Ectodermal cell (in vitro differentiated cells): ENCODE data around the gene PBX4.
"Not testable (repeated sequence)": the region's sequence is repeated elsewhere in the genome, so short reads cannot be mapped to it uniquely, and the experiment has no call there.

ENCODE experiments used
- H3K27ac ChIP-seq: 2 replicates; pipeline ENCODE4 v1.7.0; 2013; ENCODE audit warnings: mild to moderate bottlenecking, low read depth, low read length; ENCODE audit not compliant: insufficient read depth, poor library complexity, severe bottlenecking
- H3K27me3 ChIP-seq: 2 replicates; pipeline ENCODE4 v1.7.0; 2013; ENCODE audit warnings: mild to moderate bottlenecking, low read length; ENCODE audit not compliant: insufficient read depth, control insufficient read depth, poor library complexity, severe bottlenecking
- H3K36me3 ChIP-seq: one replicate; pipeline ENCODE4 v1.7.0; 2013; ENCODE audit warnings: low read length; ENCODE audit not compliant: control insufficient read depth, insufficient read depth
- H3K4me1 ChIP-seq: one replicate; pipeline ENCODE4 v1.7.0; 2013; ENCODE audit warnings: low read length; ENCODE audit not compliant: control insufficient read depth, insufficient read depth
- H3K4me3 ChIP-seq: 2 replicates; pipeline ENCODE4 v1.7.0; 2013; ENCODE audit warnings: low read depth, low read length, control low read depth; ENCODE audit not compliant: insufficient read depth
- H3K9me3 ChIP-seq: 2 replicates; pipeline ENCODE4 v1.7.0; 2013; ENCODE audit warnings: mild to moderate bottlenecking, low read length, moderate library complexity; ENCODE audit not compliant: control insufficient read depth
- WGBS, 2 experiments: methylation state at CpG; one replicate each; pipeline ENCODE4 v1.1.7; 2013; ENCODE audit warnings: missing lambda C conversion rate in 2 of 2; 5-methylcytosine and 5-hydroxymethylcytosine counted together

The PBX4 gene

GRCh38 chr19:19606021-19606420 lies 12.5 kb downstream of the PBX4 start:
- Histone ChIP-seq H3K4me3 (no peak overlapping the region), H3K9me3 (no peaks in the 10 kb centered on the region), H3K36me3 (no peaks in the 10 kb centered on the region), H3K27me3 (no peaks in the 10 kb centered on the region), H3K4me1 (no peaks in the 10 kb centered on the region), H3K27ac (no peak overlapping the region)
- 85 to 86% methylated on average over 1 of the region's 1 CpG for WGBS, 2 experiments

GRCh38 chr19:19602713-19603324 lies 15.7 kb downstream of the PBX4 start:
- H3K4me1 ChIP-seq = no peaks in the 10 kb centered on the region
- no peaks in the 10 kb centered on the region for H3K27me3 ChIP-seq
- H3K4me3 ChIP-seq = no peak overlapping the region
- no peak overlapping the region for H3K27ac ChIP-seq
- 79 to 82% methylated on average over 3 of the region's 3 CpGs for WGBS, 2 experiments
- no peaks in the 10 kb centered on the region for H3K9me3 ChIP-seq
- H3K36me3 ChIP-seq = no peaks in the 10 kb centered on the region

DNA sequence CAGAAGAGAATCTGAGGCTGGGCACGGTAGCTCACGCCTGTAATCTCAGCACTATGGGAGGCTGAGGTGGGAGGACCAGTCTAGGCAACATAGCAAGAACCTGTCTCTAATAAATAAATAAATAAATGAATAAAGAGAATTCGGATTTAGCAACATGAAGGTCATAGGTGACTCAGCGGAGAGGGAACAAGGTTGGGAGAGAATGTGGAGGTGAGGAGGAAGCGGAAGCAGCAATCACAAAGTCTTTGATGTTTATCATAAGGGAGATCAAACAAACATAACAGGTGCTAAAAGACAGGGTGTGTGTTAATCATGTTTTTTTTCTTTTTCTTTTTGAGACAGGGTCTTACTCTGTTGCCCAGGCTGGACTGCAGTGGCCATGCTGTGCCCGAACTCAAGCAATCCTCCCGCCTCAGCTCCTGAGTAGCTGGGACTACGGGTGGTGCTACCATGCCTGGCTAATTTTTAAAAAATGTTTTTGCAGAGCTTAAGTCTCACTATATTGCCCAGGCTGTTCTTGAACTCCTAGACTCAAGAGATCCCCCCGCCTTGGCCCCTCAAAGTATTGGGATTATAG lies 16.3 kb downstream of the PBX4 start:
- H3K4me3 ChIP-seq = no peak overlapping the region
- H3K4me1 ChIP-seq = no peaks in the 10 kb centered on the region
- no peaks in the 10 kb centered on the region for H3K9me3 ChIP-seq
- WGBS, 2 experiments = 80 to 83% methylated on average over 9 of the region's 9 CpGs
- H3K36me3 ChIP-seq = no peaks in the 10 kb centered on the region
- no peaks in the 10 kb centered on the region for H3K27me3 ChIP-seq
- H3K27ac ChIP-seq = no peak overlapping the region

- Histone ChIP-seq H3K4me3 (no peak overlapping the region), H3K27me3 (no peaks in the 10 kb centered on the region), H3K4me1 (no peaks in the 10 kb centered on the region), H3K9me3 (no peaks in the 10 kb centered on the region), H3K27ac (no peak overlapping the region), H3K36me3 (no peaks in the 10 kb centered on the region)
- 94 to 100% methylated on average over 1 of the region's 1 CpG for WGBS, 2 experiments
Measured at GRCh38 chr19:19600793-19601330, 17.6 kb downstream of the PBX4 start.

GRCh38 chr19:19598728-19599451 lies 19.6 kb downstream of the PBX4 start:
- not testable (repeated sequence) for H3K36me3 ChIP-seq, H3K9me3 ChIP-seq, H3K4me1 ChIP-seq, H3K4me3 ChIP-seq, H3K27me3 ChIP-seq, H3K27ac ChIP-seq
- 94 to 96% methylated on average over 20 of the region's 20 CpGs for WGBS, 2 experiments

- 91% methylated on average over 8 of the region's 8 CpGs for WGBS, 2 experiments
- H3K27me3 ChIP-seq = no peaks in the 10 kb centered on the region
- H3K36me3 ChIP-seq = no peaks in the 10 kb centered on the region
- no peaks in the 10 kb centered on the region for H3K4me1 ChIP-seq
- H3K27ac ChIP-seq = no peak overlapping the region
- no peak overlapping the region for H3K4me3 ChIP-seq
- H3K9me3 ChIP-seq = no peaks in the 10 kb centered on the region
Measured at GRCh38 chr19:19597809-19598306, 20.6 kb downstream of the PBX4 start.

- 88 to 91% methylated on average over 8 of the region's 8 CpGs for WGBS, 2 experiments
Measured at GRCh38 chr19:19595171-19595701, 23.3 kb downstream of the PBX4 start.

DNA sequence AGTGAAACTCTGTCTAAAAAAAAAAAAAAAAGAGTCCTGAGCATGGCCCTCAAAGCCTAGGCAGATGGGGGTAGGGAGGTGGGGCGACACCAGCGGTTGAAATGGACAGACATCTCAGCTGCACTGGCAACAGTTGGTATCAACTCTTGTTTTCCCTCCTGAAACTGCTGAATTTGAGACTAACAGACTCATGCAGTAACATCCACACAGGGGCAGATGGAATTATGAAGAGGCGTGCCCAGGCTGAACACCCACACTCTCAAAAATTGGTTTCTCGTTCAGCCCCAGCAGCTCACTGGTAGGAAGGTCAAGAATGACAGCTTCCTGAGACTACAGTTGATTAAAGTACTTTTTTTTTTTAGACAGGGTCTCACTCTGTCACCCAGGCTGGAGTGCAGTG lies 24.1 kb downstream of the PBX4 start:
- H3K27me3 ChIP-seq = no peaks in the 10 kb centered on the region
- WGBS, 2 experiments = 92% methylated on average over 4 of the region's 4 CpGs
- H3K27ac ChIP-seq = no peak overlapping the region
- H3K36me3 ChIP-seq = no peaks in the 10 kb centered on the region
- H3K4me3 ChIP-seq = no peak overlapping the region
- no peaks in the 10 kb centered on the region for H3K9me3 ChIP-seq
- peaks cover 6% of the 10 kb centered on the region for H3K4me1 ChIP-seq

More at GRCh38 chr19:19595171-19595701, 23.3 kb downstream of the PBX4 start:
- H3K4me1 ChIP-seq = peaks cover 6% of the 10 kb centered on the region
- H3K27ac ChIP-seq = no peak overlapping the region
- no peaks in the 10 kb centered on the region for H3K27me3 ChIP-seq
- H3K4me3 ChIP-seq = no peak overlapping the region
- no peaks in the 10 kb centered on the region for H3K9me3 ChIP-seq
- H3K36me3 ChIP-seq = no peaks in the 10 kb centered on the region

DNA sequence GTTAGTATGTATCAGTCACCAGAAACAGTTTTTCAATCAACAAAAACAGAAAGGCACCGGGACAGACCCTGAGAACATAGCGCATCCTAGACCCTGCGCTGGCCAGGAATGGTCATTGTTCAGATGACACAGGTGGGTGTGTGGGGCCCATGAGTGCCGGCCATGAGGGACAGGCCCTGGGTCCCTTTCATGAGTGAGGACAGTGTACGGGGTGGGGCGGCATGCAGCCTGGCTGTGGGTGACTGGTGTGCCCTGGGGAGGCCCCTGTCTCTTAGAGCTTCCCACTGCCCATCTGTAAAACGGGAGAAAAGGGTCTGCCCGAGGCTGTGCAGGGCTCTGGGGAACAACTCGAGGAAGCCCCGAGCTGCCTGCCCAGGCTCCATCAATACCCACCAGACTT lies 25.8 kb downstream of the PBX4 start:
- Histone ChIP-seq H3K36me3 (no peaks in the 10 kb centered on the region), H3K27me3 (no peaks in the 10 kb centered on the region), H3K4me1 (peaks cover 6% of the 10 kb centered on the region), H3K4me3 (no peak overlapping the region), H3K27ac (no peak overlapping the region), H3K9me3 (no peaks in the 10 kb centered on the region)
- 96% methylated on average over 10 of the region's 10 CpGs for WGBS, 2 experiments
